ENCODE data around the gene ZNF710.

DNA sequence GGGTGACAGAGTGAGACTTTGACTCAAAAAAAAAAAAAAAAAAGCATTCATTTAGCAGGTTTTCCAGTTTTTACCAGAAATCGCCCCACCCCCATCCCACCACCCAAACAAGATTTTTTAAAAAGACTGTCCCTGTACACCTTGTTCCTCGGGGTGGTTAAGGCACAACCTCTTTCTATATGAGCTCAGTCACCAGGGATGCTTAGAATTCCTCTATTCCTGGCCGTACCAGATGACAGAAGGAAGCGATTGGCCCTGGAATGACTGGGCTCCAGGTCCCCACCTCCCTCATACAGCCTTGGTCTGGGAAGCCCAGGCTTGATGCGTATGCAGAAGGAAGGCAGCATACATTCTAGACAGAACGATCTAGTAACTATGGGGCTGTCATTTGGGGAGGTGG lies 75.6 kb downstream of the ZNF710 start:
- TF ChIP-seq, protein P1, sequence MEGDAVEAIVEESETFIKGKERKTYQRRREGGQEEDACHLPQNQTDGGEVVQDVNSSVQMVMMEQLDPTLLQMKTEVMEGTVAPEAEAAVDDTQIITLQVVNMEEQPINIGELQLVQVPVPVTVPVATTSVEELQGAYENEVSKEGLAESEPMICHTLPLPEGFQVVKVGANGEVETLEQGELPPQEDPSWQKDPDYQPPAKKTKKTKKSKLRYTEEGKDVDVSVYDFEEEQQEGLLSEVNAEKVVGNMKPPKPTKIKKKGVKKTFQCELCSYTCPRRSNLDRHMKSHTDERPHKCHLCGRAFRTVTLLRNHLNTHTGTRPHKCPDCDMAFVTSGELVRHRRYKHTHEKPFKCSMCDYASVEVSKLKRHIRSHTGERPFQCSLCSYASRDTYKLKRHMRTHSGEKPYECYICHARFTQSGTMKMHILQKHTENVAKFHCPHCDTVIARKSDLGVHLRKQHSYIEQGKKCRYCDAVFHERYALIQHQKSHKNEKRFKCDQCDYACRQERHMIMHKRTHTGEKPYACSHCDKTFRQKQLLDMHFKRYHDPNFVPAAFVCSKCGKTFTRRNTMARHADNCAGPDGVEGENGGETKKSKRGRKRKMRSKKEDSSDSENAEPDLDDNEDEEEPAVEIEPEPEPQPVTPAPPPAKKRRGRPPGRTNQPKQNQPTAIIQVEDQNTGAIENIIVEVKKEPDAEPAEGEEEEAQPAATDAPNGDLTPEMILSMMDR (CRISPR knock-in tag; IDR thresholded peaks at IDR 0.05), result no peak
- TF ChIP-seq POLR2A (IDR thresholded peaks at IDR 0.05; ENCODE audit: insufficient read depth in 1 of 2, low read depth in 2 of 2, low read length in 2 of 2), result no peak
- TF ChIP-seq, protein P2, sequence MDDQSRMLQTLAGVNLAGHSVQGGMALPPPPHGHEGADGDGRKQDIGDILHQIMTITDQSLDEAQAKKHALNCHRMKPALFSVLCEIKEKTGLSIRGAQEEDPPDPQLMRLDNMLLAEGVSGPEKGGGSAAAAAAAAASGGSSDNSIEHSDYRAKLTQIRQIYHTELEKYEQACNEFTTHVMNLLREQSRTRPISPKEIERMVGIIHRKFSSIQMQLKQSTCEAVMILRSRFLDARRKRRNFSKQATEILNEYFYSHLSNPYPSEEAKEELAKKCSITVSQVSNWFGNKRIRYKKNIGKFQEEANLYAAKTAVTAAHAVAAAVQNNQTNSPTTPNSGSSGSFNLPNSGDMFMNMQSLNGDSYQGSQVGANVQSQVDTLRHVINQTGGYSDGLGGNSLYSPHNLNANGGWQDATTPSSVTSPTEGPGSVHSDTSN (CRISPR knock-in tag; IDR thresholded peaks at IDR 0.05; ENCODE audit: borderline replicate concordance), result no peak
- TF ChIP-seq DPF2 (CRISPR knock-in tag; IDR thresholded peaks at IDR 0.05; ENCODE audit: borderline replicate concordance, low read depth), result no peak
- TF ChIP-seq SPEN (CRISPR knock-in tag; IDR thresholded peaks at IDR 0.05; ENCODE audit: low read depth), result no peak
- no peak for TF ChIP-seq TOE1 (CRISPR knock-in tag; IDR thresholded peaks at IDR 0.05)
- no peak for TF ChIP-seq FOXJ3 (CRISPR knock-in tag; IDR thresholded peaks at IDR 0.05; ENCODE audit: borderline replicate concordance)
- no peak for TF ChIP-seq ATRX (CRISPR knock-in tag; IDR thresholded peaks at IDR 0.05; ENCODE audit: borderline replicate concordance)
- no peak for TF ChIP-seq TAF1 (CRISPR knock-in tag; IDR thresholded peaks at IDR 0.05)
- TF ChIP-seq, protein P3, sequence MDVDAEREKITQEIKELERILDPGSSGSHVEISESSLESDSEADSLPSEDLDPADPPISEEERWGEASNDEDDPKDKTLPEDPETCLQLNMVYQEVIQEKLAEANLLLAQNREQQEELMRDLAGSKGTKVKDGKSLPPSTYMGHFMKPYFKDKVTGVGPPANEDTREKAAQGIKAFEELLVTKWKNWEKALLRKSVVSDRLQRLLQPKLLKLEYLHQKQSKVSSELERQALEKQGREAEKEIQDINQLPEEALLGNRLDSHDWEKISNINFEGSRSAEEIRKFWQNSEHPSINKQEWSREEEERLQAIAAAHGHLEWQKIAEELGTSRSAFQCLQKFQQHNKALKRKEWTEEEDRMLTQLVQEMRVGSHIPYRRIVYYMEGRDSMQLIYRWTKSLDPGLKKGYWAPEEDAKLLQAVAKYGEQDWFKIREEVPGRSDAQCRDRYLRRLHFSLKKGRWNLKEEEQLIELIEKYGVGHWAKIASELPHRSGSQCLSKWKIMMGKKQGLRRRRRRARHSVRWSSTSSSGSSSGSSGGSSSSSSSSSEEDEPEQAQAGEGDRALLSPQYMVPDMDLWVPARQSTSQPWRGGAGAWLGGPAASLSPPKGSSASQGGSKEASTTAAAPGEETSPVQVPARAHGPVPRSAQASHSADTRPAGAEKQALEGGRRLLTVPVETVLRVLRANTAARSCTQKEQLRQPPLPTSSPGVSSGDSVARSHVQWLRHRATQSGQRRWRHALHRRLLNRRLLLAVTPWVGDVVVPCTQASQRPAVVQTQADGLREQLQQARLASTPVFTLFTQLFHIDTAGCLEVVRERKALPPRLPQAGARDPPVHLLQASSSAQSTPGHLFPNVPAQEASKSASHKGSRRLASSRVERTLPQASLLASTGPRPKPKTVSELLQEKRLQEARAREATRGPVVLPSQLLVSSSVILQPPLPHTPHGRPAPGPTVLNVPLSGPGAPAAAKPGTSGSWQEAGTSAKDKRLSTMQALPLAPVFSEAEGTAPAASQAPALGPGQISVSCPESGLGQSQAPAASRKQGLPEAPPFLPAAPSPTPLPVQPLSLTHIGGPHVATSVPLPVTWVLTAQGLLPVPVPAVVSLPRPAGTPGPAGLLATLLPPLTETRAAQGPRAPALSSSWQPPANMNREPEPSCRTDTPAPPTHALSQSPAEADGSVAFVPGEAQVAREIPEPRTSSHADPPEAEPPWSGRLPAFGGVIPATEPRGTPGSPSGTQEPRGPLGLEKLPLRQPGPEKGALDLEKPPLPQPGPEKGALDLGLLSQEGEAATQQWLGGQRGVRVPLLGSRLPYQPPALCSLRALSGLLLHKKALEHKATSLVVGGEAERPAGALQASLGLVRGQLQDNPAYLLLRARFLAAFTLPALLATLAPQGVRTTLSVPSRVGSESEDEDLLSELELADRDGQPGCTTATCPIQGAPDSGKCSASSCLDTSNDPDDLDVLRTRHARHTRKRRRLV (CRISPR knock-in tag; IDR thresholded peaks at IDR 0.05), result no peak
- TF ChIP-seq CEBPB (IDR thresholded peaks at IDR 0.05; ENCODE audit: borderline replicate concordance, low read depth, low read length), result no peak

Data from HepG2 (cell line).